Non-pigmented ciliary epithelial cell (primary cell): ENCODE data around the gene MYCBP2.
"Not testable (repeated sequence)": the region's sequence is repeated elsewhere in the genome, so short reads cannot be mapped to it uniquely, and the experiment has no call there.

ENCODE experiments used
- DNase-seq: peaks from one replicate; pipeline ENCODE4 v3.0.0-alpha.2; 2010; ENCODE audit warnings: low read depth

MYCBP2 gene

DNA sequence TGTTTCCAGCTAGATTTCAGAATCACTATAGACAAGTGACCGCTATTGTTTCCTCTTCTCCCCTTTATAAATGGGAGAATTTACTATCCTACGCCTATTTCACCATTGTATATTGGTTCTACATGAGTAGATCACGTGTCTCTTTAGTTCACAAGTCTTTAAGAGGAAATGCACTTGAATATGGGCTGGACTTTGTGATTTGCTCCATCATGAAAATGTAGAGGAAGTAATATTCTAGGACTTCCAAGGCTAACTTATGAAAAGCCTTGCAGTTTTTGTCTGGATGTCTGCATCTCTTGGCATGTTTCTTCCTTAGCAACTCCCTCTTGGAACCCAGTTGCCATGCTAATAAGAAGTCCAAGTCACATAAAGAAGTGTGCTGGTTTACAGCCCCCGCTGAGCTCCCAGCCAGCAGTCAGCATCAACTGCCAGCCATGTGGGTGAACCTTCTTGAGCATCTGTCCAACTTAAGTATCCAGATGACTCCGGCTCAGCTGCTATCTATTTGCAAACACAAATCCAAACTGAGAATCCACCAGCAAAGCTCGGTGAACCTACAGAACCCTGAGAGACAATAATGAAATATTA, 295.1 kb downstream of the MYCBP2 start:
- no peak for DNase-seq

DNA sequence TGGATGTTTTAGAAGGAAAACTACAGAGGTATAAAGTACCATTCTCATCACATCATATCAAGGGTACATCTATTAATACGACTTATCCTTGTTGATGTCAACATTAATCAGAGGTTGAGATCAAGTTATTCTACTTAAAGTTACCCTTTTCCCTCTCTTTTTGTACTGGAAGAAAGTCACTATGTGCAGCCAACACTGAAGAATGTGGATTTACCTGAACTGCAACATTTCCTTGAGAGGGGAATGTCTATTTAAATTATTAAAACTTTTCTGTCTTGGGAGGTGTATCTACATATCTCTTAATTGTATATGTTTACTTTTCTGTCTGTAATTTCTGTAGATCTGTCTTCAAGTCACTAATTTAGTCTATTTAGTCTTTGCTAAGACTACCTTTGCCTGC, 297.5 kb downstream of the MYCBP2 start:
- DNase-seq = no peak

DNA sequence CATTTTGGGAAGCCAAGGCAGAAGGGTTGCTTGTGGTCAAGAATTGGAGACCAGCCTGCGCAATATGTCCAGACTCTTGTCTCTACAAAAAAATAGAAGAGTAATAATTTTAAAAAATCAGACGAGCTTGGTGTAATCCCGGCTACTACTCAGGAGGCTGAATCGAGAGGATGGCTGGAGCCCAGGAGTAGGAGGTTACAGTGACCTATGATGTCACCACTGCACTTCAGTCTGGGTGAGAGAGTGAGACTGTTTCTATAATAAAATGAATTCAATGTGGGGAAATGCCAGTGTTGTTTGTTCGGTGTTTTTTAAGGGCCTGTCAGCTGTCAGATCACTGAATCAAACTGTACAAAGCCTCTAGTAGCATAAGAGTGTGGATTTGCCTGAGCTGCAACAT, 298.7 kb downstream of the MYCBP2 start:
- no peak for DNase-seq

DNA sequence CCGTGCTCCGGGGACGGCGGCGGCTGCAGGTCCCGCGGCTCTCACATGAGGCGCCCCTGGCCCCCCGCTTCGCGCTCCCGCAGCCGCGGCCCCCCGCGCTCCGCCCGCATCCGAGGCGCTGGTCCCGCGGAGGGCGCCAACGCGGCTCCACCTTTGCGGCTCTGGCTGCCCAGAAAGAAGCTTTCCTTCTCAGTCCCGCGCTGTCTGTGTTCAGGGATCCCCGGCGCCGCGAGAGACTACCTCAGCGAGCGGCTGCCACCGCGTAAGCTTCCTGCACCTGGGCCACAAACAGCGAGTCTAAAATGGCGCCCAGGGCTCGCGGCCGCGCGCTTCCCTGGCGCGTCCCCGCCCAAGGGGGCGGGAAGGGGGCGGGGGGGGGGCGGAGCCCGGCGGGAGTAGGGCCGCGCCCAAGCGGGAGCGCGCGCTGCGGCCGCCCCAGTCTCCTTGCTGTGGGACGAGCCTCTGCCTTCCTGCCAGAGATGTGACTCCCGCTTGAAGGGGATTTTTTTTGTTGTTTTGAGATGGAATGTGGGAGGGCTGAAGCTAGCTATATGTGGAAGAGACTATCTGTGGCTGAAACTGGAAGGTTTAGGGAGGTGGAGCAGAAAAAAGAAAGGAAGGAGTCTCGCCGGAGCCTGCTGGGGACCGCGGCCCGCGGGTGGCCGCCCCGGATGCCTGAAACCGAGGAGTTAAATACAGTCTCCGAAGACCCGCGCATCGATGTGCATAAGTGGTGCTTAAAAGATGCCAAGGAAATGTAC, 299.9 kb downstream of the MYCBP2 start, which contains the start of gene FBXL3:
TSS of gene FBXL3 (minus strand) at position 299 of the 761 bp plus-strand sequence. CDS start 5,299 bp downstream, outside the sequence.
- DNase-seq = peak; percentile 86

DNA sequence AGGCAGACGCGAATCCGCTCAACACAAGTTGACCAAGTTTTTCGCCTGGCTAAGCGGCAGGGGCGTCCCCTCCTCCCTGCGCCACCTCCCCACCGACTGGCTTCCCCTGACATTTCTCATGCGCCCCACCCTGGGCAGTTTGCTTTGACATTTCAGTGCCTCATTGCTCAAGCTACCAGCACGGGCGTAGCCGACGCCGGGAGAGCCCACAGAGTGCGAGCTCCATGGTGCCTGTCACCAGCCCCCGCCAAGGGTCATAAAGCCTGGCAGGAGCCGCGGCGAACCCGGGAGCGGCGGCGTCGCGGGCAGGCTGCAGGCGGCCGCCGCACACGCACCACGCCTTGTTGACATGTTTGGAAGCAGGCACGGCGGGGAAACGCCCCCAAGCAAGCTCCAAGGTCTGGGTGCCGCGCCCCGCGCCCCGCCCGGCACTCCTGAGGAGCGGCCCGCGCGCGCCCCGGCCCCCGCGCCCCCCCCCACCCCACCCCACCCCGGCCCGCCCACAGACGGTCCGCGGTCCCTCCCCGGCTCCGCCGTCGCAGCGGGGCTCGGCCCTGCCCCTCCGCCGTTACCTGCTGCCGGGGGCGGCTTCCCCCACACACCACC, 300.5 kb downstream of the MYCBP2 start:
- no peak for DNase-seq

DNA sequence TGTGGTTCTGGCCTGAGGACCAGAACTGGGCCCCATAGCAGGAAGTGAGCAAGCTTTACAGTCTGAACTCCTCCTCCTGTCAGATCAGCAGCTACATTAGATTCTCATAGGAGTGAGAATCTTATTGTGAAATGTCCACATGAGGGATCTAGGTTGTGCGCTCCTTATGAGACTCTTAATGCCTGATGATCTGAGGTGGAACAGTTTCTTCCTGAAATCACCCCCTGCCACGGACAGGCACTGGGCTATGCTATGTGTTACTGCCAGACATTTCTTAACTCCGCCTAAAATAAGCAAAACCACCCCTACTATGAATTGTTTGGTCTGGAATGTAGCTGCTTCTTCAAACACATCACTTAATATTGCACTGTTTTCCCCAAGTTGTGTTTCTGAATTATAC, 304.6 kb downstream of the MYCBP2 start:
- DNase-seq = no peak

DNA sequence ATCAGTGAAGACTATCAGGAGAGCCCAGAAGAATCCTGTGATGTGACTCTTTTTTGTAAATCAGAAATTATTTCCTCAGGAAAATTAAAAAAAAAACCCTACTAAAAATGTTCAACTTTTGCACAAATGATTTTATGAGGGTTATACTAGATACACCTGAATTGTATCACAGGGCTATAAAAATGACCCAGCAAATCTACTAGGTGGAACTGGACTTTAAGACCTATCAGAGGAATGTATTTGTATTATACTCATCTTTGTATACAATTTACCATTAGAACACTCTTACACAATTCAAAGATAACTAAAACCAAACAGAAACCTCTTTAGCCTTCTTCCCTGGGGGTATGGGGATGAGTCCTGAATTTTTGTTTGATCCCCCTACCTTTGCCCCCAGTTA, 307.1 kb downstream of the MYCBP2 start:
- DNase-seq = no peak

DNA sequence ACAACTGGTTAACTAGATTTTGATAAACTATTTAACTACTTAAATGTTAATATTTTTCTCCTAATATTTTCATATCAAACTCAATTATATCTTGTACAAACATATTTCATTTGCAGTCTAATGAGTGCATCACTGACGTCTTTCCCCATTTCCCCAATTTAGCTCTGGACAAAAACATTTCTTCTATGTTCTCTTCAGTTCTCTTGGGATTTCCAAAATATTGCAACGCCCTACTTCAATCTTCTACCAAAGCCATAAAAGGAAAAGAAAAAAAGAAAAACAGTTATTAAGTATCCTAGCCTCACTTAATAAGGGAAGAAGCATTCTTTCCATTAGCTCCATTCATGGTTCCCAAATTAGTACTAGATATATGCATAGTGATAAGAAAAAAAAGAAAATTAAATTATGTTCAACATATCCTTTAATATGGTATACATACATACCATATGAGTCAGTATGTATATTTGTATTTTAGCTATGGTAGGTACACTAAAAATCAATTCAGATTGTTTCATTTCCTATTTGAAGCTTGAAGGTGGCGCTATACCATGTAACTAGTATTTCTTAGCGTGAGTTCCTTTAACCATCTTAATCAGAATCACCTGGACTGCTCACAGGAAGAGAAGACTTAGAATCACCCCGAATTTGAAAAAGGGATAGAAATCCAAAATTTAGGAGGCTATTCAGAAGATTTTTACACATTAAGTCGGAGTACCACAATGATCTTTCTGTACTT, 309.8 kb downstream of the MYCBP2 start:
- no peak for DNase-seq

DNA sequence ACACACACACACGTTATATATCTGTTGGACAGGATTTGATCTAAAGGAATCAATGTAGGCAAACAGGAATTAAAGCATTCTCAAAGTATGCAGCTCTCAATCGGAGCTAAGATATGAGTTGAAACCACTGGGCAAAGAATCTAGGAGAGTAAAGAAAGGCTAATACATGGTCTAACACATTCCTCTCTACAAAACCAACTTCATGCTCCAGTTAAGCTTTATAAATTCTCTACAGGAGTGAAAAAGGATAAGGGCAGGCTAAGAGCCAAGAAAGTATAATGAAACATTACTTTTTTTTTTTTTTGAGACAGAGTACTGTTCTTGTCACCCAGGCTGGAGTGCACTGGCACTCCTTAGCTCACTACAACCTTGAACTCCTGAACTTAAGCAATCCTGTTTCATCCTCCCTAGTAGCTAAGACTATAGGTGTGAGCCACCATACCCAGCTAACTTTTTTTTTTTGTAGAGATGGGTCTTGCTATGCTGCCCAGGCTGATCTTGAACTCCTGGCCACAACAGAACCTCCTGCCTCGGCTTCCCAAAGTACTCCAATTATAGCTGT, 310.6 kb downstream of the MYCBP2 start:
- DNase-seq = no peak

DNA sequence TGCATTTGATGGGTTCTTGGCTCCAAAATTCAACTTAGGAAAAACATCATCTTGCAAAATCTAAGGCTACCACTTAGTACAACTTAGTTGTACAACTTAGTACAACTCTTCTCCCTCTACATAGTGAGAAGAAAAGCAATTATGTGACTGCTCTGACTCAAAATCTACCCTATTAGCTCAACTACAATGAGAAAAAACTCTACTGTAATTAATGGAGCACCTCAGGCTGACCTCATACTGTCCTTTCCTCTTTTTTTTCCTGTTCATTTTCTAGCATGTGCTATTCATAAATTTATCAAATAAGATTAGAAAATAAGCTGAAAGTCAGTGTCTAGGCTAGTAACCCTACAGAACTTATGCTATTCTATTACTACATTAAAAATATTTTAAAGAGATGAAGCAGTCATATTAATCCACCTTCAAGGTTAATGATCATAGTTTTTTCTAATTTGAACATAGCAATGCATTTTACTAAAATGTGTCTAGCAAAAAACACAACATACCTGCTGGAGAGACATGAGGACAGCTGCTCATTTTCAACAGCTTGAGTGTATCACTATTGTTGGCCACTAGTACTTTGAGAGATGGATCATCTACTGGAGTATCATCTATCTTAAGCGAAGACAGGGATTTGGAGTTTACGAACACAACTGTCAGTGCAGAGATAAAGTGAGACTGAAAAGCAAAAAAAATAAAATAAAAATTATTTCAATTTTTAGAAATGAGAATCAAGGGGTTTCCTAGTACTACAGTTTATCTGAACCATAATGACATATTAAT, 311.8 kb downstream of the MYCBP2 start:
- no peak for DNase-seq

DNA sequence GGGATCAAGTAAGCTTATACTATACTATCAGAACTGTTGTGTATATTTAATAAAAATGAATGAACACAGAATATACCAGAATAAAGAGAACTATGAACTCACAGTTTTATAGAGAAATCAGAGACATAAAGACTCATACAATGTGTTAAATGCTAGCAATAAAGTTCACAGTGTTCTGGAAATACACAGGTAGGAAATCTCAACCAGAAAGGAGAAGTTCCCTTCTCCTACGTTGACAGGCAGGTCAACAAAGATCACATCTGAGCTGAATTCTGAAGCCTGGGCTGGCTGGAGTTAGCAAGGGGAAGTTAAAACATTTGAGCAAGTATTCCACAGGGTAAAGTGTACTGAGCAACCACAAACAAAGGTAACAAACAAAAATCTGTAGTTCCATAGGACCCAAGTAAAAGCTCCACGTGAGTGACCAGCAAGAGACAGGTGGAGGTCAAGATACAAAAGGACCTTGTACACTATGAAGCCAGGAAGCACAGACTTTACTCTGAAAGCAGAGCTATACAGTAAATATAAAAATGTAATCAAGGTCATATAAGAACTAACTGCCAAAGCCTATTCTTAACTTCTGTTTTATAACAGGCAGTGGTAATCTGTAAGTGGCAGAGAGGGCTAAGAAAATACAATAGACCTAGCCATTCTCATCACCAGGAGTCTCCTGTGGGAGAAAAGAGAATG, 312.9 kb downstream of the MYCBP2 start:
- no peak for DNase-seq

DNA sequence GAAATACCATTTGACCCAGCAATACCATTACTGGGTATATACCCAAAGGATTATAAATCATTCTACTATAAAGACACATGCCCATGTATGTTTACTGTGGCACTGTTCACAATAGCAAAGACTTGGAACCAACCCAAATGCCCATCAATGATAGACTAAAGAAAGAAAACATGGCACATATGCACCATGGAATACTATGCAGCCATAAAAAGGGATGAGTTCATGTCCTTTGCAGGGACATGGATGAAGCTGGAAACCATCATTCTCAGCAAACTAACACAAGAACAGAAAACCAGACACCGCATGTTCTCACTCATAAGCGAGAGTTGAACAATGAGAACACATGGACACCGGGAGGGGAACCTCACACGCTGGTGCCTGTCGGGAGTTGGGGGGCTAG, 317.2 kb downstream of the MYCBP2 start:
- not testable (repeated sequence) for DNase-seq

DNA sequence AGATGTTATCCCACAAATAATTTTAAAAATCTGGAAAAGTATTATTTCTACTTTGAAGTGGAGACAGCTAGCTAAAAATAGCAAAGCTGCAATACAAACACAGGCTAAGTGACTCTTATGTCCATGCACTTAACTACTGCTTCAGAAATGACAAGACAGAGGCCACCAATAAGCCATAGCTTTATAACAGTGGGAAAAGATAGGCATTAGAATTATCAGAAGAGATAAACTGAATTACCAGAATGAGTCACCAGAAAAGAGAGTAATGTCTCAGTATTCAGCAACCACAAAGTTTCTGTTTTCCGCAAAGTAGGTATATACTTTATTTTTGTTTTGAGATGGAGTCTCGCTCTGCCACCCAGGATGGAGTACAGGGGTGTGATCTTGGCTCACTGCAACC, 317.9 kb downstream of the MYCBP2 start:
- no peak for DNase-seq

DNA sequence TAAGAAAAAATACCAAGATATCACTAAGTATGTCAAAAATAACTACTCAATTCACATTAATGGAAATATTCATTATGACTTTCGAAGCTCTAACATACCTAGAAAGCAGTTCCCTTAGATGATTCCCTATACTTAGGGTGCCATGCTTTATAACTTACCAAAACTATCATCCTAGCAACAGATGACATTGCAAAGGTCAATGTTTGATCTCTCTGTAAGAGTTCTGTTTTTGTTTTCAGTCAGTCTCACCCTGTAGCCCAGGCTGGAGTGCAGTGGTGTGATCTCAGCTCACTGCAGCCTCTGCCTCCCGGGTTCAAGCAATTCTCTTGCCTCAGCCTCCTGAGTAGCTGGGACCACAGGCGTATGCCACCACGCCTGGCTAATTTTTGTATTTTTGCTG, 318.6 kb downstream of the MYCBP2 start:
- not testable (repeated sequence) for DNase-seq

DNA sequence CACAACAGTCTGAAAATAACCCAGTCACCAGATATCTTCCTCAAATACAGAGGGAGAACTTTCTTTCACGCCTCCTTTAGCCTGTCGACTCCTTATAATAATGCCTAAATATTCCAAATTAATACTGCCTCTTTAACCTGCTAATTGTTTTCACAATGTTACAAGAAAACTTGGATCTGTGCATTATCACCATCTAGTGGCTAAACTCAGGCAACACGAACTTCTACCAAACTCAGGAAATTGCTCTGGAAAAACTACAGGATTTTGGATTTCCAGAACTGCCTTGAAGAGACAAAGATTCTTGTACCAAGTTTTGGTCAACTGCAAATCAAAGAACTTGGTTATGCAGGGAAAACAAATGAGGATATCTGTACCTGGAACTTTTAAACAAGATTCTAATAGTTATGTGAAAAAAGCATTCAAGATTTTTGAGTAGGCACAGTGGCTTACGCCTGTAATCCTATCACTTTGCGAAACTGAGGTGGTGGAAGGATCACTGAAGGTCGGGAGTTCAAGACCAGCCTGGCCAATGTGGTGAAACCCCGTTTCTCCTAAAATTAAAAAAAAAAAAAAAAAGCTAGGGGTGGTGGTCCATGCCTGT, 324.2 kb downstream of the MYCBP2 start:
- DNase-seq = no peak

DNA sequence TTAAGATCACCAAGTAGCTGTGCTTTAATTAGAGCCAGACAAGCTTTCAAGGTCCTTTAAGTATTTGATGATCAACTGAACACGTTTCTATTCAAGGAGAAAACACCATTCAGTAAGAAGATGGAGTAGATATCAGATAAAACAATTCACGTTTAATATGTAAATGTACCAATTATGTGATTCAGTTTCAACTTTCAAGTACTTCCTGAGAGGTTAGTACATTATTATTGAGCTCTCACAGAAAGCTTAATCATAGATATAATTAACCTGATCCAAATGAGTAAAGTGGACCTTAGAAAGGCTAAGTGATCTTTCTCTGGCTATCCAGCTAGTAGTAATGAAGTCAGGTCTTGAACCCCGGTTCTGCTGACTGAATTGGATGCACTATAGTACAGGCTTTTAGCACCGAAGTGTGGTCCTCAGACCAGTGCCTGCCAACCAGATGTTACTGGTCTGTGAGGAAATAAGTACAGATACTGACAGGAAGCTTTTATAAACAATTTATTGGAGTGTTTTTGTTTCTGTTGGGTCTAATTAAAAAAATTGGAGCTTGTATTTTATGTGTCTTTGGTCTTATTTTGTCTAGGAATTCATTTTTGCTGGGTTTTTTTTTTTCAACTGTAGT, 324.8 kb downstream of the MYCBP2 start:
- DNase-seq = no peak

DNA sequence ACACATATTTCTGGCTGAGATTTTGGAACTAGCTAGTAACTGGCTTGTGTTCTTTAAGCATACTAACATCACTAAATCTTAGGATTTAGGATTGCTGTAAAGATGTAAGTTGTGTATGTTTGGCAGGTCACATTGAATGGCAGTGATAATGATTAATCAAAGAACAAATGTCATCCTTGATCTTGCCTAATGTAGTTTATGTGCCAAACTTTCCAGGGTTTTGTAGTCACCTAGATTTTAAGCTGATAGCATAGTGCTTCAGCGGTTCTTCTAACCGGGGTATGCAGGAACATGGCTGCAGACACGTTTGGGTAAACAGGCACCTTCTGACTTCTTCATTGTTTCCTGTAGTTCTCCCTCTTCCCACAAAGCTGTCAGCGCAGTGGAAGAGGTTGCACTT, 325.4 kb downstream of the MYCBP2 start:
- DNase-seq = no peak

DNA sequence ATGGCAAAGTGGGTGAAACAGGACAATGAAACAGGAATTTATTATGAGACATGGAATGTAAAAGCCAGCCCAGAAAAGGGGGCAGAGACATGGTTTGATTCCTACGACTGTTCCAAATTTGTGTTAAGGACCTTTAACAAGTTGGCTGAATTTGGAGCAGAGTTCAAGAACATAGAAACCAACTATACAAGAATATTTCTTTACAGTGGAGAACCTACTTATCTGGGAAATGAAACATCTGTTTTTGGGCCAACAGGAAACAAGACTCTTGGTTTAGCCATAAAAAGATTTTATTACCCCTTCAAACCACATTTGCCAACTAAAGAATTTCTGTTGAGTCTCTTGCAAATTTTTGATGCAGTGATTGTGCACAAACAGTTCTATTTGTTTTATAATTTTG, 326.4 kb downstream of the MYCBP2 start:
- DNase-seq = no peak
